SK-N-SH (cell line): ENCODE measurements around the gene SPCS3. TPM values are rescaled to one million over a fixed set of nuclear protein-coding genes. Genes with fewer than 3 reads are reported as not detected.

Experiments
- CTCF ChIA-PET: fragments of 300-600, 350-600 bp; formaldehyde crosslinking; extraction: SDS; loops from one replicate; lab custom pipeline; 2021; lab: Yijun Ruan, JAX
- POLR2A ChIA-PET: fragments of 350-600 bp; sonication (Branson Sonifier 250); formaldehyde crosslinking; extraction: SDS; loops from one replicate; lab custom pipeline; 2020; ENCODE audit warnings: antibody characterized with exemption, inconsistent platforms; lab: Yijun Ruan, JAX
- DNase-seq: peaks from one replicate; pipeline ENCODE4 v3.0.0; 2012
- H2AFZ ChIP-seq: fragments of 200-600 bp; sonication (generic); 2 replicates; pipeline ENCODE4 v1.8.1; 2016; ENCODE audit warnings: antibody characterized with exemption, mild to moderate bottlenecking, low read depth
- H3F3A ChIP-seq: fragments of 200-600 bp; sonication (generic); replicated peaks from 2 replicates; pipeline ENCODE3; 2016; ENCODE audit warnings: antibody characterized with exemption, mild to moderate bottlenecking; ENCODE audit not compliant: insufficient read depth
- H3K27ac ChIP-seq, 2 experiments: fragments of 200-500 bp in 1 of 2; fragments of 200-600 bp in 1 of 2; sonication (Bioruptor generic) in 1 of 2; sonication (generic), shearing (Covaris generic) in 1 of 2; 2 replicates each; pipeline versions ENCODE4 v1.5.1 to v1.6.1; 2014 to 2016; ENCODE audit warnings: low read depth in 2 of 2, inconsistent platforms in 1 of 2, low read length in 1 of 2, mild to moderate bottlenecking in 1 of 2, mixed read lengths in 1 of 2
- H3K27me3 ChIP-seq: fragments of 200-600 bp; sonication (generic), shearing (Covaris generic); 2 replicates; pipeline ENCODE4 v1.6.1; 2016; ENCODE audit warnings: mixed run types; ENCODE audit not compliant: insufficient read depth
- H3K36me3 ChIP-seq, 2 experiments: fragments of 200-500 bp in 1 of 2; fragments of 200-600 bp in 1 of 2; sonication (Bioruptor generic) in 1 of 2; sonication (generic) in 1 of 2; replicated peaks in 1 of 2; 2 replicates each; pipeline versions ENCODE3 to v1.5.1; 2014 to 2016; ENCODE audit warnings: low read length in 1 of 2, mild to moderate bottlenecking in 1 of 2; ENCODE audit not compliant: insufficient read depth in 2 of 2, control insufficient read depth in 1 of 2
- H3K4me1 ChIP-seq, 2 experiments: fragments of 200-500 bp in 1 of 2; fragments of 200-600 bp in 1 of 2; sonication (Bioruptor generic) in 1 of 2; sonication (generic), shearing (Covaris generic) in 1 of 2; 2 replicates each; pipeline versions ENCODE4 v1.5.1 to v1.6.1; 2014 to 2016; ENCODE audit warnings: low read depth in 1 of 2, low read length in 1 of 2, mixed run types in 1 of 2; ENCODE audit not compliant: insufficient read depth in 2 of 2, control insufficient read depth in 1 of 2
- H3K4me2 ChIP-seq: fragments of 200-600 bp; sonication (generic), shearing (Covaris generic); 2 replicates; pipeline ENCODE4 v1.6.1; 2017; ENCODE audit warnings: mixed run types
- H3K4me3 ChIP-seq, 2 experiments: fragments of 200-500 bp in 1 of 2; fragments of 200-600 bp in 1 of 2; sonication (Bioruptor generic) in 1 of 2; sonication (generic), shearing (Covaris generic) in 1 of 2; 2 replicates each; pipeline versions ENCODE4 v1.5.1 to v1.8.1; 2014 to 2016; ENCODE audit warnings: low read depth in 2 of 2, inconsistent platforms in 1 of 2, low read length in 1 of 2, mild to moderate bottlenecking in 1 of 2, mixed read lengths in 1 of 2, moderate library complexity in 1 of 2
- H3K79me2 ChIP-seq: fragments of 200-600 bp; sonication (generic); 2 replicates; pipeline ENCODE4 v1.8.1; 2017; ENCODE audit warnings: mild to moderate bottlenecking; ENCODE audit not compliant: insufficient read depth
- H3K9ac ChIP-seq: fragments of 200-600 bp; sonication (generic); 2 replicates; pipeline ENCODE4 v1.6.1; 2017; ENCODE audit warnings: mixed run types
- H3K9me2 ChIP-seq: fragments of 200-600 bp; sonication (generic); 2 replicates; pipeline ENCODE4 v1.6.1; 2017; ENCODE audit warnings: mixed run types
- H3K9me3 ChIP-seq: fragments of 200-600 bp; sonication (generic); 2 replicates; pipeline ENCODE4 v1.6.1; 2017; ENCODE audit warnings: mixed run types, mild to moderate bottlenecking, moderate library complexity
- H4K20me1 ChIP-seq: fragments of 200-600 bp; sonication (generic); 2 replicates; pipeline ENCODE4 v1.6.1; 2017; ENCODE audit warnings: mild to moderate bottlenecking, mixed run types; ENCODE audit not compliant: insufficient read depth
- ELF1 ChIP-seq: IDR thresholded peaks from 2 replicates; pipeline ENCODE4 v1.4.0; 2012
- EP300 ChIP-seq, 2 experiments: IDR thresholded peaks; 2 replicates each; pipeline versions ENCODE4 v1.4.0 to v1.6.1; 2012; ENCODE audit warnings: borderline replicate concordance in 1 of 2, low read depth in 1 of 2, low read length in 1 of 2
- EZH2phosphoT487 ChIP-seq: fragments of 200-600 bp; sonication (generic); IDR thresholded peaks from 2 replicates; pipeline ENCODE4 v1.6.1; 2017; ENCODE audit warnings: low read depth, mixed run types, mild to moderate bottlenecking, antibody characterized with exemption, moderate library complexity, borderline replicate concordance
- FOSL2 ChIP-seq: IDR thresholded peaks from 2 replicates; pipeline ENCODE4 v1.4.0; 2012; ENCODE audit warnings: low read depth, mild to moderate bottlenecking, moderate library complexity, borderline replicate concordance
- GATA2 ChIP-seq: sonication (generic); formaldehyde crosslinking; IDR thresholded peaks from 2 replicates; pipeline ENCODE4 v1.5.0; 2020; ENCODE audit warnings: mild to moderate bottlenecking, missing genetic modification reagents
- NFIC ChIP-seq: IDR thresholded peaks from 2 replicates; pipeline ENCODE4 v1.4.0; 2012; ENCODE audit warnings: borderline replicate concordance
- NRF1 ChIP-seq: IDR thresholded peaks from 2 replicates; pipeline ENCODE4 v1.6.1; 2012; ENCODE audit warnings: low read depth, mild to moderate bottlenecking, low read length
- RAD21 ChIP-seq: IDR thresholded peaks from 2 replicates; pipeline ENCODE4 v1.6.1; 2012; ENCODE audit warnings: mild to moderate bottlenecking, low read length
- RCOR1 ChIP-seq: fragments of 150-350 bp; IDR thresholded peaks from 2 replicates; pipeline ENCODE4 v1.6.1; 2017; ENCODE audit warnings: antibody characterized with exemption, low read length
- RXRA ChIP-seq: IDR thresholded peaks from 2 replicates; pipeline ENCODE4 v1.4.0; 2012; ENCODE audit warnings: low read depth, mild to moderate bottlenecking, borderline replicate concordance
- SIN3A ChIP-seq: IDR thresholded peaks from 2 replicates; pipeline ENCODE4 v1.6.1; 2012; ENCODE audit warnings: low read depth, mild to moderate bottlenecking, low read length, moderate library complexity, borderline replicate concordance
- SMC3 ChIP-seq: IDR thresholded peaks from 2 replicates; pipeline ENCODE4 v1.6.1; 2012; ENCODE audit warnings: low read depth, low read length, improper control_type of control experiment
- TEAD4 ChIP-seq: IDR thresholded peaks from 2 replicates; pipeline ENCODE4 v1.4.0; 2012; ENCODE audit warnings: mild to moderate bottlenecking, borderline replicate concordance; ENCODE audit not compliant: insufficient read depth
- USF2 ChIP-seq: fragments of 150-350 bp; IDR thresholded peaks from 2 replicates; pipeline ENCODE4 v1.6.1; 2017; ENCODE audit warnings: antibody characterized with exemption, low read length, low read depth, borderline replicate concordance
- WGBS: methylation state at CpG from one replicate; pipeline ENCODE4 v1.1.6; 2017; ENCODE audit warnings: low lambda C conversion rate; 5-methylcytosine and 5-hydroxymethylcytosine counted together
- polyA plus RNA-seq, 3 experiments: library from polyadenylated mRNA; depleted of rRNA; stranded (reverse); fragments of >200 nt; gene quantifications; 2 replicates each; pipeline ENCODE4 v1.2.3, GENCODE V29; 2012
- TF ChIP-seq, protein P1 (sequence below): IDR thresholded peaks from 2 replicates; pipeline ENCODE4 v1.4.0; 2012; ENCODE audit warnings: low read depth, borderline replicate concordance
- TF ChIP-seq, protein P2 (sequence below): IDR thresholded peaks from 2 replicates; pipeline ENCODE4 v1.4.0; 2012; ENCODE audit warnings: low read depth, borderline replicate concordance
- TF ChIP-seq, protein P3 (sequence below): fragments of 150-350 bp; IDR thresholded peaks from 2 replicates; pipeline ENCODE4 v1.6.1; 2016; ENCODE audit warnings: mild to moderate bottlenecking, low read depth, low read length

The SPCS3 gene
- polyA plus RNA-seq, 1 of the 3 experiments (the other 2 are of a cell fraction) = 27.7 TPM

GRCh38 chr4:176271749-176272148 lies 48.0 kb upstream of the SPCS3 start (continued):
- TF ChIP-seq GATA2 (CRISPR knock-in tag) = no peak
- TF ChIP-seq, protein P1, sequence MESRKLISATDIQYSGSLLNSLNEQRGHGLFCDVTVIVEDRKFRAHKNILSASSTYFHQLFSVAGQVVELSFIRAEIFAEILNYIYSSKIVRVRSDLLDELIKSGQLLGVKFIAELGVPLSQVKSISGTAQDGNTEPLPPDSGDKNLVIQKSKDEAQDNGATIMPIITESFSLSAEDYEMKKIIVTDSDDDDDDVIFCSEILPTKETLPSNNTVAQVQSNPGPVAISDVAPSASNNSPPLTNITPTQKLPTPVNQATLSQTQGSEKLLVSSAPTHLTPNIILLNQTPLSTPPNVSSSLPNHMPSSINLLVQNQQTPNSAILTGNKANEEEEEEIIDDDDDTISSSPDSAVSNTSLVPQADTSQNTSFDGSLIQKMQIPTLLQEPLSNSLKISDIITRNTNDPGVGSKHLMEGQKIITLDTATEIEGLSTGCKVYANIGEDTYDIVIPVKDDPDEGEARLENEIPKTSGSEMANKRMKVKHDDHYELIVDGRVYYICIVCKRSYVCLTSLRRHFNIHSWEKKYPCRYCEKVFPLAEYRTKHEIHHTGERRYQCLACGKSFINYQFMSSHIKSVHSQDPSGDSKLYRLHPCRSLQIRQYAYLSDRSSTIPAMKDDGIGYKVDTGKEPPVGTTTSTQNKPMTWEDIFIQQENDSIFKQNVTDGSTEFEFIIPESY = no peak

- Histone ChIP-seq H3K27me3 (no peaks in the 10 kb centered on the region), H3K9me2 (no peaks in the 10 kb centered on the region), H3K79me2 (no peaks in the 10 kb centered on the region), H2AFZ (no peak overlapping the region; the same call in 1 of the 2 replicates), H4K20me1 (no peaks in the 10 kb centered on the region), H3K9me3 (no peaks in the 10 kb centered on the region), H3K4me3 (no peak overlapping the region), H3K9ac (no peak overlapping the region), H3K4me1 (peaks cover 2 to 31% of the 10 kb centered on the region in 2 experiments; a peak in 3 of 4 replicates), H3K36me3 (no peaks in the 10 kb centered on the region), H3K4me2 (no peak overlapping the region), H3F3A (peaks cover 36% of the 10 kb centered on the region), H3K27ac (no peak overlapping the region)
- POLR2A ChIA-PET = no interaction called here
- 64% methylated on average over 3 of the region's 3 CpGs for WGBS
- DNase-seq = no peak
- no peak for TF ChIP-seq GATA2 (CRISPR knock-in tag)
- TF ChIP-seq SMC3 = no peak
- TF ChIP-seq EZH2phosphoT487 = no peak
- no peak for TF ChIP-seq FOSL2
- TF ChIP-seq, protein P2, sequence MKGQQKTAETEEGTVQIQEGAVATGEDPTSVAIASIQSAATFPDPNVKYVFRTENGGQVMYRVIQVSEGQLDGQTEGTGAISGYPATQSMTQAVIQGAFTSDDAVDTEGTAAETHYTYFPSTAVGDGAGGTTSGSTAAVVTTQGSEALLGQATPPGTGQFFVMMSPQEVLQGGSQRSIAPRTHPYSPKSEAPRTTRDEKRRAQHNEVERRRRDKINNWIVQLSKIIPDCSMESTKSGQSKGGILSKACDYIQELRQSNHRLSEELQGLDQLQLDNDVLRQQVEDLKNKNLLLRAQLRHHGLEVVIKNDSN = no peak
- no peak for TF ChIP-seq RXRA
- no peak for TF ChIP-seq NFIC
- TF ChIP-seq RCOR1 = no peak
- TF ChIP-seq, protein P3, sequence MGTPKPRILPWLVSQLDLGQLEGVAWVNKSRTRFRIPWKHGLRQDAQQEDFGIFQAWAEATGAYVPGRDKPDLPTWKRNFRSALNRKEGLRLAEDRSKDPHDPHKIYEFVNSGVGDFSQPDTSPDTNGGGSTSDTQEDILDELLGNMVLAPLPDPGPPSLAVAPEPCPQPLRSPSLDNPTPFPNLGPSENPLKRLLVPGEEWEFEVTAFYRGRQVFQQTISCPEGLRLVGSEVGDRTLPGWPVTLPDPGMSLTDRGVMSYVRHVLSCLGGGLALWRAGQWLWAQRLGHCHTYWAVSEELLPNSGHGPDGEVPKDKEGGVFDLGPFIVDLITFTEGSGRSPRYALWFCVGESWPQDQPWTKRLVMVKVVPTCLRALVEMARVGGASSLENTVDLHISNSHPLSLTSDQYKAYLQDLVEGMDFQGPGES = no peak
- no peak for TF ChIP-seq ELF1
- no peak for TF ChIP-seq EP300 (IDR thresholded peaks at IDR 0.05; ENCODE audit: borderline replicate concordance in 1 of 2, low read depth in 1 of 2, low read length in 1 of 2)
- no peak for TF ChIP-seq USF2
- no peak for TF ChIP-seq SIN3A
- TF ChIP-seq, protein P1 = no peak
- no peak for TF ChIP-seq TEAD4
- no peak for TF ChIP-seq NRF1
- no peak for TF ChIP-seq RAD21
- CTCF ChIA-PET = interaction anchor here (1.1 kb wide), 1 partner anchor 30 kb away, joined by 3 read pairs; no protein-coding TSS in a partner anchor
Measured at GRCh38 chr4:176272799-176273198, 47.0 kb upstream of the SPCS3 start.
